OCI-M2 (cell line): ENCODE results near the gene CBLIF.
"Not testable (repeated sequence)": the region's sequence is repeated elsewhere in the genome, so short reads cannot be mapped to it uniquely, and the experiment has no call there.

Experiments used
- DNase-seq: peaks from one replicate; lab custom pipeline; 2025; ENCODE audit not compliant: unreplicated experiment; lab: John Stamatoyannopoulos, UW

The CBLIF gene

DNA sequence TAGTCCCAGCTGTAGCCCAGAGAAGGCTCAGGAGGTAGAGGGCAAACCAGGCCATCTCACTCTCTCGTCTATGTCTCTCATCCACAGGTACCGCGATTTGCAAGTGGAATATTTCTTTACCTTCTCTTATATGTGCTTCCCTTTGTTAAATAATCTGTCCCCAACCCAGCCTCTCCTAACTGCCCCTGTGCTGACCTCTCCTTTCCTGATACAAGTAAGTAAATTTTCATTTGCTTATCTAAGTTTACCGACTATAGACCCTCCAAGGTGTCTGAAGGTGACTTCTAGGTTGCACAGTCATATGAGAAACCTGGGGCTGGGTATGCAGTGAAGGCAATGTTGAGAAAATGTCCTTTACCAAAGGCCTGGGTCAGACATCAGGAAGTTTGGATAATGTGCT lies at the start of gene CBLIF:
Gene CBLIF (minus strand): TSS at position 101 of the 400 bp plus-strand sequence. CDS start 46 bp downstream, at position 55.
- DNase-seq: no peak

DNA sequence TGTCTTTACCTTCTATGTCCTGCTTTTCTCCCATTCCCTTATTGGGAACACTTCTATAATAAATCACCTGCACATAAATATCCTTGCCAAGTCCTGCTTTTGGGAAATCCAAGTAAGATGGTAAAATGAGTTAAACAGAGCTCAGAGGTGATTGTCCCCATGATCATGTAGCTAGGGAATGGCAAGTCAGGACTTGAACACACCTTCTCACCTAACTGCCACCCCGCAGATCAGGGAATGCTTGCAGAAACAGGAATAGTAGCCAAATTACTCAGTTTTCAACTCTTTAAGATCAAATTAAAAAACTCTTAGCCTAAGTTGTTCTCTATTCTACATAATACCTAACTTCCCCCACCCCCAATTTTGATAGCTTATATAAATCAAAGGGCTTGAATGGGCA lies 49.3 kb upstream of the CBLIF start:
- DNase-seq: no peak

DNA sequence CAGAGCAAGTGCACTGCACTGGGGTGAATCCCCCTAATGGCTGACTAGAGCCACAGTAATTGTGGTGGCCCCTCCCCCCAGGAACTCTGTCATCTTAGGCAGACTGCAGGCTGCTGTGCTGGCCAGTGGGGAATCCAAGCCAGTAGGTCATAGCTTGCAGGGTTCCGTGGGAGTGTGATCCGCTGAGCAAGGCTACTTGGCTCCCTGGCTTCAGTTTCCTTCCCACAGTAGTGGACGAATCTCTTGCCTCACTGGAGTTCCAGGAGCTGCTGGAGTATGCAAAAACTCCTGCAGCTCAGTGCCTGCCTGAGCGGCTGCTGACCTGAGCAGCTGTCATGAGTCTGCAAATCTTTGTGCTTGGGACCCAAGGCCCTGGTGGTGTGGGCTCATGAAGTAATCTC lies 46.5 kb upstream of the CBLIF start:
- no peak for DNase-seq

DNA sequence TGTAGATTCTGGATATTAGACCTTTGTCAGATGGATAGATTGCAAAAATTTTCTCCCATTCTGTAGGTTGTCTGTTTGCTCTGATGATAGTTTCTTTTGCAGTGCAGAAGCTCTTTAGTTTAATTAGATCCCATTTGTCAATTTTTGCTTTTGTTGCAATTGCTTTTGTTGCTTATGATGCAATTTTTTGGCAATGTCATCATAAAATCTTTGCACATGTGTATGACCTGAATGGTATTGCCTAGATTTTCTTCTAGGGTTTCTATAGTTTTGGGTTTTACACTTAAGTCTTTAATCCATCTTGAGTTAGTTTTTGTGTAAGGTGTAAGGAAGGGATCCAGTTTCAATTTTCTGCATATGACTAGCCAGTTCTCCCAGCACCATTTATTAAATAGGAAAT lies 41.9 kb upstream of the CBLIF start:
- not testable (repeated sequence) for DNase-seq

DNA sequence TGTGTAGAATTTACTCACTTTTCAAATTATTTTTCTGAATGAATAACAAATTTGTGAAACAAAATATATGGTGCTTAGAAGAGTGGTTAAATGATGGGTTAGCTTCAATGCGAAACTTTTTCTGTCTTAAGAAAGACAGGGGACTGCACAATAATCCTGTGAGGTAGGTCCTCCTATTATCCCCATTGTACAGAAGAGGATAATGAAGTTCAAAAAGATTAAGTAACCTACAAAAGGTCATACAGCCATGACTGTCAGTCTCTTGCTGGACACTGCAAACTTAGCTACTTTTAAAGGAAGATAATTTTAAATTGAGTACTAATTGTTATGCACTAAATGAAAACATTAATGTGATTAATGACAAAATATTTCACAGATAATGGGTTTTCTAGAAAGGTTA lies 38.3 kb upstream of the CBLIF start:
- DNase-seq: no peak

DNA sequence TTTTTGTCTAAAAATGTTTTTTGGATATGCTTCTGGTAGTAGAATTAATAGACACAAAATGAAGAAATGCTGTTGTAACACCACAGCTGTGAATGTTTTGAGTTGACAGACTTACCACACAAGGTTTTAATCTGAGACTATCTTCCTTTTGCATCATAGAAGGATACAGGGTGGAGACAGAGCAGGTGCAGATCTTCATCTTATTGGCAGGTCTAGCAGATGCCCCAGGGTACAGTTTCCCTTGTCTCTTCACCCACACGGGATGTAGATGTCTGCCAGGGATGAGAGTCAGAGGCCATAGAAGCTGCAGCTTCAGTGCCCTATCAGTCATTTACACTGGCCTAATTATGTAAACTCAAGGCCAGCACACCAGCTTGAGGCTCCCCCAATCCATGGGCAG lies 34.3 kb upstream of the CBLIF start:
- DNase-seq: no peak

DNA sequence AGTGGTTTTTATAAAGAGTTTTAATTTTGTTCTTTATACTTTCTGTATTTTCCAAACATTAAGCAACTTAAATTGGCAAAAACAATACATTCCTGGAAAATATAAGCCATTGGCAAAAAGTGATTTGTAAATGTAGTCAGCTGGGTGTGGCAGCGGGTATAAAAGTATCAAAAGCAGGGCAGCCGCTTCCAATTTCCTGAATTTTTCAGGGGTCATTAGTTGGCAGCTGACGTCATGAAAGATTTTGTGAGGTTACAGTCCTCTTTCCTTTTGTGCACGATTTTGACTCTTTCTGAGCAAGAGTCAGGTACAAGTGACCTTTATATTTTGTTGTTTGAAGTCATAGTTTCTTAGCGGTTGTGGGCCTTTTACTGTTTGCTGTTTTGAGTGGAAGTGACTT lies 33.3 kb upstream of the CBLIF start, which contains the start of gene OOSP3:
Gene OOSP3 (plus strand): TSS at position 208 of the 400 bp plus-strand sequence. CDS start 27 bp downstream, at position 235.
- no peak for DNase-seq

DNA sequence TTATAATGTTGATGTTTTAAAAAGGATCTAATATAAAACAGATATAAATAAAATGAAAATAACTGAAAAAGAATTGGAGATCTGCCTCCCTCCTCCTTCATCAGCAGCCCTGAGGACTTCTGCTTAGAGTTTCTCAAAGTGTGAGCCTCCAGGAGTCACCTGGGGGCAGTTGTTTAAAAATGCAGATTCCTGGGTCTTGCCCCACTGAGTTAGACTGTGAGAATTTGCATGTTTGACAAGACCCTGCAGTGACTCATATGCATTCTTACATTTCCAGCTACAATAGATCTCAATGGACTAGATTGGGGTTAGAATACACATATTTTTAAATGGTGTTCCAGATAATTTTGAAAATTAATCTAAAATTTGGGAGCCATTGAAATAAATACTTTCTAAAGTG lies 32.5 kb upstream of the CBLIF start:
- DNase-seq: no peak

DNA sequence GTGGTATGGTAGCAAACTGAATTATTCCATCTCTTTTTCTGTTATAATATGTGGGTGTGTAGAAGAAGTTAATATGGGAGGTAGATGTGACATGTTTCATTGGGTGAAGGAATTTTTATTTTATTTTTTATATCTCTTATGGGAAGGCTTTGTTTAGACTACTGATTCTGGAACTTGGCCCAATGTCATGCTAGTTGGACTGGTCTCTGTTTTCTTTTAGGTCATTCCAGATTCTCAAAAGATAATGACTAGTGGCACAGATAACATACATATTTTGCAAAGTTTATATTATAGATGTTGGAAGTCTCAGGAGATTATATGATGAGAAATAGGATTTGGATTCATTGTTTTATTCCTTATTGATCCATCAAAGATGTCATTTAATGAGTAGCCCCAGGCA lies 32.0 kb upstream of the CBLIF start:
- DNase-seq: no peak

DNA sequence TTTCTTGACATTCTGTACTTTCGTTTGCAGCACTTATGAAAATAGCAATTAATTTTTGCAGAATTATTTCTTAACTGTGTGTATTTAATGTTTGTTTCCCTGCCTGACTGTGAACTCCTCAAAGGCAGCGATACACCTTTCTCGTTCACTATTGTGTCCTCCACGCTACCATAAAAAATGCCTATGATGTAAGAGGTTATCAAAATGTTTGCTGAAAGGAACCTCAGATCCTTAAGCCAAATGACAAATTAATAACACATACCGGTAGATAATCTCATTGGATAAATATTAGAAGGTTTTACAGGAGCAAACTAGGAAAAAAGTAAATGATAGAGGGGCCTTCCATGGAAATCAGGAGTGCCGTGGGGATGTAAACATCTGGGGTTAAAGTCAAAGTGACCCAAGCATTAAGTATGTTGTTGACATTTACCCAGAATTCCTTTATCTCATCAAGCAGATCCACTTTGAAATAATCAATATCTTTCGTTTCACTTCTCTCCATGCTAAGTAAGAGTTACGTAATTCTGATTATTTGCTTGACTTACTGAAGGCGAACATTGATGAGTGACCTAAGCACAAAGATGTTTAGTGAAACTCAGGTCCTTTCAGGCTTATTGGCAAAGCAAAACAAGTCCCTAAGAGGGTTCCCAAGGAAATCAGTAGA lies 30.7 kb upstream of the CBLIF start:
- DNase-seq: no peak

DNA sequence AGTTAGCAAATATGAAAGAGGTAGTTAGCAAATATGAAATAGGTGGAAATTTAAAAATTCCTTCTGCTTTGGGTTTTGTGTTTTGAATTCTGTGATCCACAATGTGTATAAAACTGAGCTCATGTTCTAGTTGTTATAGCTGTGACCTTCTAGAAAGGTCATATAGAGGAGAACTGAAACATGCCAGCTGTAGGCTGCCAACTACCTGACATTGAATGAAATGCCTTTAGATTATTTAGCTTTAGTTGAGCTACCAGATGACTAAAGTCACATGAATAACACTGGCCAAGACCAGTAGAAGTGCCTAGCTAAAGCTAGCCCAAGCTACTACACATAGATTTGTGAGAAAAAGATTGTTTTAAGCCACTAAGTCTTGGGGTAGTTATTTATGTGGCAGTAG lies 26.8 kb upstream of the CBLIF start:
- DNase-seq: no peak

DNA sequence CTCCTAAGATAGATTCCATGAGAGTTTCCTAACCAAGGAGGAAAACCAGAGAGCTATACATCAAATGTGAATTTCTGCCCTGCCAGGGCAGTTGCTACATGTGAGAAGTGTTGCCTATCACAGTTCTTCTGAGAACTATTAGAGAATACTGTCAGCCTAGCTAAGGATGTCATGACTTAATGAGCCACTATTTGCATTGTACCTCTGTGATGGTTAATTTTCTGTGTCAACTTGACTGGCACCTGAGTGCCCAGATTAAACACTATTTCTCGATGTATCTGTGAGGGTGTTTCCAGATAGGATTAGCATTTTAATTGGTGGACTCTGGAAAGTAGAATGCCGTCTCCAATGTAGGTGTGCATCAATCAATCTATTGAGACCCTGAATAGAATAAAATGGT lies 22.6 kb upstream of the CBLIF start:
- DNase-seq: no peak

DNA sequence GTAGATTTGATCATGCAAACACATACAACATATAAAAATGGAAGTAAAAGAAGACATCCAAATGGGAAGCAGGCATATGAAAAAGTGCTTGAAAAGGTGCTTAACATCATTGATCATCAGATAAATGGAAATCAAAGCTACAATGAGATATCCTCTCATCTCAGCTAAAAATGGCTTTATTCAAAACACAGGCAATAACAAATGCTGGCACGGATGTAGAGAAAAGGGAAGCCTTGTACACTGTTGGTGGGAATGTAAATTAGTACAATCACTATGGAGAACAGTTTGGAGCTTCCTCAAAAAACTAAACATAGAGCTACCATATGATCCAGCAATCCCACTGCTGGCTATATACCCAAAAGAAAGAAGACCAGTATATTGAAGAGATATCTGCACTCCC lies 21.5 kb upstream of the CBLIF start:
- no peak for DNase-seq

DNA sequence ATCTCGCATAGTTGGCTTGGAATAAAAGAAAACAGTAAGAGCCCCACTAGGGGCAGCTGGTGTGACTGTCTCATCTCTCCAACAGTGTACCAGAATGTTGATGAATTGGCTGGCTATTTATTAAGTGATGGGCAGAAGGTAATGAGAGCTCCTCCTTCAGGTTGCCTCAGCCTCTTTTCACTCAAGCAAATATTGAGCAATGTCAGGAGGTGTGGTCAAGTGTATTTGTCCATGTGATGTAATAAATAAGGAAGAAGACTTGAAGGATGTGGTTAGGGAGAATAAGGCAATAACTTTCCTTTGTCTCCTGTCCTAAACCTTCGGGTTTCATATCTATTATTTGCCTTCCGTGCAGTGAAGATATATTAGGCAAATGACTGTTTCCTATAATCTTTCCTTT lies 21.1 kb upstream of the CBLIF start, which contains the start of gene TCN1:
Gene TCN1 (minus strand): TSS at position 91 of the 400 bp plus-strand sequence. CDS start 17 bp downstream, at position 74.
- DNase-seq: no peak

DNA sequence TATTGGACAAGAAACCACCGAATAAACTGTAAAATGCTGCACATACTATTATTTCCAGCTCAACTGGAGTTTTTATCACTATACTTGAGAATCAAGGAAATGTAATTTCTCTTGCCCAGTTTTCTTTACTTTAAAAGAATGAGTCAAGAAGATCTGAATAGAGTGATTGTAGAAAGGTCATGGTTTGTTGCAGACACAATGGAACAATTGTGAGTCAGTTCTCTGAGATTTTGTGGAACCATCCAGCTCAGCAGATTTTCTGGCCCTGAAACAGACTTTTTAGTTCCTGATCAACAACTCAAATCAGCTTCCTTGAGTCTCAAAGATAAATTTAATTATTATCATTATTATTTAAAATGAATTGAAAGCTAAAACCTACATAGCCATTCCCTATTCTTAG lies 19.7 kb upstream of the CBLIF start:
- DNase-seq: no peak

DNA sequence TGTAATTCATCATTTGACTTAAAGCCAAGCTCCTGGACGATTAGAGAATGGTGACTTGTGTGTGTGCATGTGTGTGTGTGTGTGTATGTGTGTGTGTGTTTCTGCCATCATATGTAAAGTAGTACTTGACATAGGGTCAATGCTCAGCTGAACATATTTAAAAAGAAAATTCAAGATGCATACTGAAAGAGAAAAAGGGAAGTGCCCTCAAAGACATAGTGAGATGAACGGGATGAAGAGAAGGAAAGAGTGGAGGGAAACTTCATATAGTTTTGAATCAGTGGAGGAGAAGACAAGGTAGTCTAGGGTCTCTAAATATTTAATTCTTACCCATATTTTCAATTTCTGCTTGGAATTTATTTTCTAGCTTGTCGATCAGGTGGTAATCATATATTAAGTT lies 17.0 kb upstream of the CBLIF start:
- no peak for DNase-seq

DNA sequence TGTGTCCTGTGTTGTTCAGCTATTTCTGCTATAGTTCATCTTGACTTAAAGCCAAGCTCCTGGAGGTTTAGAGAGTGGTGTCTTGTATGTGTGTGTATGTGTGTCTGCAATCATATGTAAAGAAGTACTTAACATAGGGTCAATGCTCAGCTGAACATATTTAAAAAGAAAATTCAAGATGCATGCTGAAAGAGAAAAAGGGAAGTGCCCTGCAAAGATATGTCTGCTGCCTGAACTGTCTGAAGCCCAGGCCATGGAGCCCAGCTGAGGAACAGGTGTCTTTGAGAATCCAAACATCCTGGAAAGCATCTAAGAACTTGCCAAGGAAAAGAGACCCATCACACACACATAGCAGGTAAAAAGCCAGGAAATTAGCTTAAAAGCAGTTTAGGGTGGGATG lies 14.4 kb upstream of the CBLIF start:
- DNase-seq: no peak

DNA sequence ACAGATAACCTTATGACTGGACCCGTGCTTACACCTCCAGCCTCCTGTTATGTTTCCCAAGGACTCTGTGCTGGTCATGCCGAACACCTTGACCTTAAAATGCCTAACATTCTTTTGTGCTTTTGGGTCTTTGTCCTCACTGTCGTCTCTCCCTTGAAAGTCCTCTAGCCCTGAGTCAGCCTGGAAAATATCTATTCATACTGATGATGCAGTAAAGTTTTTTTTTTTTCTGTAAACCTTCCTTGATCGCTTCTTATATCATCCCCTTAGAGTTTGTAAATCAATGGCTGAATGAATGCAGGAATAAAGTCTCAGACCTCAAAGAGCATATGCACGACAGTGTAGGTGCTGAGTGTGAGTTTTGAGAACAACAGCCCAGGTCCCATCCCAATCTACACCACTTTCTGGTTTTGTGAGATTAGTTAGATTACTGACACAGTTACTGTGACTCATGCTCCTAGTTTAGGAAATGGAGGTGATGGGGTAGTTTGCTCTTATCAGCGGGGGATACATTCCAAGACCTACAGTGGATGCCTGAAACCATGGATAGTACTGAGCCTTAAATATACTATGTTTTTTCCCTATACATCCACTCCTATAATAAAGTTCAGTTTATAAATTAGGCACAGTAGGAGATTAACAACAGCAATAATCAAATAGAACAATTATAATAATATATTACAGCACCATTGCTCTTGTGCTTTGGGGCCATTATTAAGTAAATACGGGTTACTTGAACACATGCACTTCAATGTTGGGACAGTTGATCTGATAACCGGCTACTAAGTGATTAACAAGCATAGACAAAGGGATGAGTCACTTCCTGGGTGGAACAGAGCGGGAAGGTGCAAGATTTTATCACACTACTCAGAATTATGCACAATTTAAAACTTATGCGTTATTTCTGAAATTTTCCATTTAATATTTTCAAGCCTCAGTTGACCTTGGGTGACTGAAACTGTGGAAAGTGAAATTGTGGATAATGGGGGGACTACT lies 12.4 kb upstream of the CBLIF start:
- DNase-seq: no peak

DNA sequence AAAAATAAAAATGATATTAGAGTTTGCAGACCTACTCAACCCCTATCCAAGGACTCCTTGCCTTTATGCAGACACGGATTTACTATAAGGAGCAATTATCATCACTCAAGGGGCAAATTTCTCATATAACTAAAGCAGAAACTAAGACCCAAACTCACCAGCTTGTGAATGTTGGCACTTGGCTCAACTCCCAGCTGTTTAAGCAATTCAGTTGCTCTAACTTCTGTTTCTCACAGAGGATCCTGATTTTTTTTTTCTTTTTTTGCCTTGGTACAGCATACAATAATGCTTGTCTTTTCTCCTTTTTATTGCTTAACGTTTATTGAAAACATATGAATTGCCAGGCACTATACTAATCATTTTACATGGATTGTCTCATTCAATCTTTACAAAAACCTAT lies 9.6 kb upstream of the CBLIF start:
- DNase-seq: no peak

DNA sequence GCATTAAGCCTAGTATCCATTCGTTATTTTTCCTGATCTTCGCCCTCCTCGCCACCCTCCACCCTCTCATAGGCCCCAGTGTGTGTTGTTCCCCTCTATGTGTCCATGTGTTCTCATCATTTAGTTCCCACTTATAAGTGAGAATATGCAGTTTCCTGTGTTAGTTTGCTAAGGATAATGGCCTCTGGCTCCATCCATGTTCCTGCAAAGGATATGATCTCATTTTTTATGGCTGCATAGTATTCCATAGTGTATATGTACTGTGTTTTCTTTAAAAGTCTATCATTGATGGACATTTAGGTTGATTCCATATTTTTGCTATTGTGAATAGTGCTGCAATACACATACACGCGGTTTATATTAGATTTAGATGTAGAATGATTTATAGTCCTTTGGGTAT lies 6.1 kb upstream of the CBLIF start:
- DNase-seq: not testable (repeated sequence)

DNA sequence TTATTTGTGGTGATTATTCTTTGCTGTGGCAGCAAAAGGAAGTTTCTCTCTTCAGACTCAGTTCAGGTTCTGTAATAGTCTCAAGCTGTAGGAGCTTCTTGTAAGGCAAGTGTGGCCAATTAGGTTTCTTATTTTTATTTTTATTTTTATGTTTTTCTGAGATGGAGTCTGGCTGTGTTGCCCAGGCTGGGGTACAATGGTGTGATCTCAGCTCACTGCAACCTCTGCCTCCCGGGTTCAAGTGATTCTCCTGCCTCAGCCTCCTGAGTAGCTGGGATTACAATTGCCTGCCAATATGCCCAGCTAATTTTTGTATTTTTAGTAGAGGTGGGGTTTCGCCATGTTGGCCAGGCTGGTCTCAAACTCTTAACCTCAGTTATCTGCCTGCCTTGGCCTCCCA lies 4.3 kb upstream of the CBLIF start:
- DNase-seq: not testable (repeated sequence)

DNA sequence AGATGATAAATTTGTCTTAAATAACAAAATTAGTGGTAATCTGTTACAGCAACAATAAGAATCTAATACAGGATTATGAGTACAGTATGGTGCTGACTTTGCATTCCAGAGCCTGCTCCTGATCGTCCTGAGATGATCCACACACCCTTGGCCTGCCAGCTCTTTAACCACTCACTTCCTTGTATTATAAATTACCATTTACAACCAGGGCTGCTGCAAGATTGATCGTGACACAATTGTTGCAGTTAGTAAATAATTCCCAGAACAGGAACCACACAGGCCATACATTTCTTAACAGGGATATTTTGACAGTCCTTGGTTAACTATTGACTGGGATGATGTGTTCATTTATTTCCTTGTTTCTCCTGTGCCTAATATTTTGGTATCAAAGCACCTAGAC lies 3.8 kb upstream of the CBLIF start:
- DNase-seq: no peak
